H1 (cell line): ENCODE measurements around the gene RPS6KA4. TPM values are rescaled to one million over a fixed set of nuclear protein-coding genes. Genes with fewer than 3 reads are reported as not detected.

ENCODE experiments used
- CTCF ChIA-PET: fragments of 300-600 bp; sonication (Branson Sonifier 250); formaldehyde crosslinking; loops from one replicate; lab custom pipeline; 2021; ENCODE audit not compliant: partially characterized antibody; lab: Charles Lee
- POLR2A ChIA-PET: fragments of 300-600 bp; sonication (Branson Sonifier 250); formaldehyde crosslinking; loops from one replicate; lab custom pipeline; 2021; ENCODE audit warnings: inconsistent platforms; ENCODE audit not compliant: partially characterized antibody; lab: Charles Lee
- DNase-seq, 2 experiments: peaks; one replicate each; pipeline versions ENCODE4 v3.0.0 to v3.0.0-alpha.2; 2010 to 2022; ENCODE audit warnings: low spot score in 2 of 2, low read depth in 1 of 2, mixed read lengths in 1 of 2
- FAIRE-seq: peaks from 2 replicates; lab custom pipeline; 2011; peaks lifted over from hg19 to GRCh38; lab: Jason Lieb, UNC
- H2AFZ ChIP-seq: 2 replicates; pipeline ENCODE4 v1.8.1; 2012; ENCODE audit warnings: low read length, inconsistent platforms
- H2AK5ac ChIP-seq: 2 replicates; pipeline ENCODE4 v1.6.1; 2013; ENCODE audit warnings: low read depth, low read length
- H2BK120ac ChIP-seq: replicated peaks from 2 replicates; pipeline ENCODE3; 2013; ENCODE audit warnings: low read depth, low read length, inconsistent platforms
- H2BK12ac ChIP-seq: 2 replicates; pipeline ENCODE4 v1.6.1; 2013; ENCODE audit warnings: low read depth, low read length
- H2BK15ac ChIP-seq: 2 replicates; pipeline ENCODE4 v1.6.1; 2013; ENCODE audit warnings: low read length
- H2BK20ac ChIP-seq: 2 replicates; pipeline ENCODE4 v1.6.1; 2013; ENCODE audit warnings: low read length
- H2BK5ac ChIP-seq: 2 replicates; pipeline ENCODE4 v1.6.1; 2013; ENCODE audit warnings: low read depth, low read length
- H3K14ac ChIP-seq: 2 replicates; pipeline ENCODE4 v1.6.1; 2013; ENCODE audit warnings: inconsistent platforms; ENCODE audit not compliant: insufficient read length
- H3K18ac ChIP-seq: 2 replicates; pipeline ENCODE4 v1.6.1; 2013; ENCODE audit warnings: low read length; ENCODE audit errors: extremely low read depth
- H3K23ac ChIP-seq: 2 replicates; pipeline ENCODE4 v1.6.1; 2013; ENCODE audit warnings: inconsistent platforms; ENCODE audit not compliant: insufficient read length
- H3K23me2 ChIP-seq: 2 replicates; pipeline ENCODE4 v1.6.1; 2013; ENCODE audit warnings: low read depth, low read length
- H3K27ac ChIP-seq: 2 replicates; pipeline ENCODE4 v1.6.1; 2011; ENCODE audit warnings: low read depth, low read length, inconsistent platforms
- H3K27me3 ChIP-seq, 4 experiments: replicated peaks in 1 of 4; 1 replicate in 1 of 4; 2 replicates in 3 of 4; pipeline versions ENCODE4 v1.6.1 to v1.8.1; 2011 to 2013; ENCODE audit warnings: low read length in 3 of 4, mild to moderate bottlenecking in 3 of 4, inconsistent platforms in 2 of 4, mixed read lengths in 2 of 4, moderate library complexity in 1 of 4; ENCODE audit not compliant: control insufficient read depth in 3 of 4, insufficient read depth in 3 of 4; ENCODE audit errors: extremely low read depth in 1 of 4
- H3K36me3 ChIP-seq, 4 experiments: 2 replicates each; pipeline versions ENCODE4 v1.6.1 to v1.8.1; 2011 to 2013; ENCODE audit warnings: mild to moderate bottlenecking in 4 of 4, low read length in 3 of 4, moderate library complexity in 2 of 4, control low read depth in 1 of 4, inconsistent platforms in 1 of 4; ENCODE audit not compliant: insufficient read depth in 4 of 4, control insufficient read depth in 2 of 4
- H3K4ac ChIP-seq: replicated peaks from 2 replicates; pipeline ENCODE3; 2013; ENCODE audit warnings: low read length, low read depth, mixed read lengths, inconsistent platforms; ENCODE audit not compliant: insufficient read length
- H3K4me1 ChIP-seq, 4 experiments: replicated peaks in 1 of 4; 1 replicate in 1 of 4; 2 replicates in 3 of 4; pipeline versions ENCODE4 v1.6.1 to v1.8.1; 2011 to 2013; ENCODE audit warnings: low read length in 3 of 4, inconsistent platforms in 2 of 4, mixed read lengths in 1 of 4; ENCODE audit not compliant: insufficient read depth in 4 of 4, control insufficient read depth in 3 of 4
- H3K4me2 ChIP-seq, 2 experiments: 2 replicates each; pipeline versions ENCODE4 v1.6.1 to v1.8.1; 2011 to 2013; ENCODE audit warnings: low read depth in 2 of 2, low read length in 2 of 2, control low read depth in 1 of 2, inconsistent platforms in 1 of 2, mild to moderate bottlenecking in 1 of 2; ENCODE audit not compliant: insufficient read depth in 1 of 2
- H3K4me3 ChIP-seq, 4 experiments: fragments of 200-600, 300-600 bp in 1 of 4; sonication (generic), shearing (Covaris generic), sonication (Bioruptor Twin) in 1 of 4; 2 replicates each; pipeline versions ENCODE4 v1.5.1 to v1.8.1; 2011 to 2016; ENCODE audit warnings: low read length in 4 of 4, low read depth in 3 of 4, control low read depth in 2 of 4, inconsistent platforms in 2 of 4, mild to moderate bottlenecking in 2 of 4, mixed read lengths in 1 of 4, moderate library complexity in 1 of 4; ENCODE audit not compliant: insufficient read depth in 2 of 4; ENCODE audit errors: extremely low read depth in 1 of 4
- H3K56ac ChIP-seq: replicated peaks from 2 replicates; pipeline ENCODE3; 2013; ENCODE audit warnings: low read depth, mild to moderate bottlenecking, mixed read lengths, low read length, inconsistent platforms; ENCODE audit not compliant: insufficient read length
- H3K79me1 ChIP-seq: 2 replicates; pipeline ENCODE4 v1.6.1; 2013; ENCODE audit warnings: low read depth, low read length, control low read depth
- H3K79me2 ChIP-seq, 2 experiments: 2 replicates each; pipeline versions ENCODE4 v1.6.1 to v1.8.1; 2012 to 2013; ENCODE audit warnings: low read length in 2 of 2, mild to moderate bottlenecking in 2 of 2, inconsistent platforms in 1 of 2; ENCODE audit not compliant: insufficient read depth in 2 of 2, control insufficient read depth in 1 of 2
- H3K9ac ChIP-seq, 4 experiments: replicated peaks in 1 of 4; 1 replicate in 1 of 4; 2 replicates in 3 of 4; pipeline versions ENCODE4 v1.6.1 to v1.8.1; 2011 to 2013; ENCODE audit warnings: low read depth in 3 of 4, low read length in 3 of 4, control low read depth in 2 of 4, mild to moderate bottlenecking in 2 of 4, moderate library complexity in 2 of 4, inconsistent platforms in 1 of 4; ENCODE audit errors: extremely low read depth in 1 of 4
- H3K9me3 ChIP-seq, 2 experiments: 2 replicates each; pipeline versions ENCODE4 v1.6.1 to v1.8.1; 2012 to 2013; ENCODE audit warnings: mild to moderate bottlenecking in 2 of 2, moderate library complexity in 2 of 2, control low read depth in 1 of 2, inconsistent platforms in 1 of 2, low read depth in 1 of 2, low read length in 1 of 2, mixed read lengths in 1 of 2; ENCODE audit not compliant: insufficient read depth in 2 of 2
- H4K20me1 ChIP-seq, 2 experiments: replicated peaks in 1 of 2; 2 replicates each; pipeline versions ENCODE3 to v1.8.1; 2011 to 2013; ENCODE audit warnings: inconsistent platforms in 2 of 2, low read length in 2 of 2, mild to moderate bottlenecking in 1 of 2; ENCODE audit not compliant: insufficient read depth in 2 of 2, control insufficient read depth in 1 of 2
- H4K5ac ChIP-seq: 2 replicates; pipeline ENCODE4 v1.6.1; 2013; ENCODE audit warnings: low read length, low read depth, mixed read lengths, inconsistent platforms; ENCODE audit not compliant: insufficient read length
- H4K8ac ChIP-seq: 2 replicates; pipeline ENCODE4 v1.8.0; 2013; ENCODE audit warnings: mild to moderate bottlenecking, moderate library complexity, low read length, inconsistent platforms; ENCODE audit not compliant: insufficient read depth; ENCODE audit errors: extremely low read depth
- H4K91ac ChIP-seq: replicated peaks from 2 replicates; pipeline ENCODE3; 2013; ENCODE audit warnings: low read length, mixed read lengths, inconsistent platforms; ENCODE audit not compliant: insufficient read length
- KDM5A ChIP-seq: fragments of 200-600 bp; IDR thresholded peaks from 2 replicates; pipeline ENCODE4 v1.7.1; 2012; ENCODE audit warnings: mild to moderate bottlenecking, low read length, inconsistent platforms, mixed read lengths
- WGBS, 2 experiments: shearing (Covaris generic) in 1 of 2; methylation state at CpG; one replicate each; pipeline versions ENCODE4 v1.1.6 to v1.1.7; 2013 to 2015; ENCODE audit warnings: low lambda C conversion rate in 2 of 2, mixed read lengths in 2 of 2, inconsistent platforms in 1 of 2, low coverage in 1 of 2, missing lambda C conversion rate in 1 of 2; ENCODE audit not compliant: insufficient replicate concordance in 2 of 2, insufficient coverage in 1 of 2, insufficient read length in 1 of 2; ENCODE audit errors: extremely low coverage in 1 of 2, missing lambda C conversion rate in 1 of 2; 5-methylcytosine and 5-hydroxymethylcytosine counted together
- polyA plus RNA-seq, 7 experiments: library from polyadenylated mRNA; depleted of rRNA in 3 of 7; stranded (reverse) in 5 of 7; unstranded in 2 of 7; fragments of >200 nt in 5 of 7; fragments of 200-250 nt in 2 of 7; gene quantifications; 1 replicate in 5 of 7; 2 replicates in 1 of 7; 4 replicates in 1 of 7; pipeline versions ENCODE4 v1.2.1 to v1.2.3, GENCODE V29; 2011 to 2013; ENCODE audit warnings: missing spikeins in 2 of 7, mixed read lengths in 2 of 7
- total RNA-seq: library from RNA; stranded (reverse); fragmentation: NEBNext Ultra II Directional; extraction: Animal tissue kit (Norgen Biotek cat#: 25700); gene quantifications from 2 replicates; pipeline ENCODE4 v1.2.1, GENCODE V29; 2021
- TF ChIP-seq, protein P1 (sequence below), 3 experiments: IDR thresholded peaks; 1 replicate in 2 of 3; 2 replicates in 1 of 3; pipeline versions ENCODE4 v1.5.1 to v1.6.1; 2011; ENCODE audit warnings: low read length in 3 of 3, mild to moderate bottlenecking in 3 of 3, inconsistent platforms in 2 of 3, low read depth in 1 of 3, moderate library complexity in 1 of 3; ENCODE audit not compliant: insufficient read depth in 1 of 3; ENCODE audit errors: control extremely low read depth in 1 of 3

Gene RPS6KA4
- total and polyA plus RNA-seq, 2 of the 8 experiments (the other 6 are each of a cell fraction or from before 2014, with no cell fraction given), result 8.2 to 12.6 TPM

DNA sequence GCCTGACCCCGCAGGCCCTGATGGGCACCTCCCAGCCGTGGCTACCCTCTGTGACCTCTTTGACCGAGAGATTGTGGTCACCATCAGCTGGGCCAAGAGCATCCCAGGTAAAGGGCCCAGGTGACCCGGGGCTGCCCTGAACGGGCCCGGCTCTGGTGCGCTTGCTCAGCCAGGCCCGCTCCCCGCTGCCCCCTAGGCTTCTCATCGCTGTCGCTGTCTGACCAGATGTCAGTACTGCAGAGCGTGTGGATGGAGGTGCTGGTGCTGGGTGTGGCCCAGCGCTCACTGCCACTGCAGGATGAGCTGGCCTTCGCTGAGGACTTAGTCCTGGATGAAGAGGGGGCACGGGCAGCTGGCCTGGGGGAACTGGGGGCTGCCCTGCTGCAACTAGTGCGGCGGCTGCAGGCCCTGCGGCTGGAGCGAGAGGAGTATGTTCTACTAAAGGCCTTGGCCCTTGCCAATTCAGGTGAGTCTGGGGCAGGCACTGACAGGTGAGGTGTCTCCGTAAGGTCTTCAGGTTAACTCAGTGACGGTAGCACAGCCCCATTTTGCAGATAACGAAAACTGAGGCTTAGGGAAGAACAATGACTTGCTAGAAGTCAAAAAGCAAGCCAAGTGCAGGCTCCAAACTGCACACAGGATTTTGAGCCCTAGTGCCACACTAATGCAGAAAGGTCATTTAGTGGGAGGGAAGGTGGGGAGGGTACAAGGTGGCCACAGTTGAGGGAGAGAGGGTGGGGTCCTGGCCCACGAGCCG, 44.0 kb upstream of the RPS6KA4 start:
- no peak for FAIRE-seq
- Histone ChIP-seq H4K20me1 (peaks cover 0 to 3% of the 10 kb centered on the region in 2 experiments), H2BK5ac (no peak overlapping the region), H3K4me3 (no peak overlapping the region), H3K79me1 (peaks cover 9% of the 10 kb centered on the region; the same call in 1 of the 2 replicates), H3K23me2 (peaks cover 5% of the 10 kb centered on the region; the same call in 1 of the 2 replicates), H2AK5ac (no peak overlapping the region), H3K27me3 (no peaks in the 10 kb centered on the region), H2BK20ac (no peak overlapping the region), H3K9me3 (no peaks in the 10 kb centered on the region), H3K18ac (no peak overlapping the region), H3K36me3 (peaks cover 0 to 16% (median 10%) of the 10 kb centered on the region in 4 experiments; a peak in 7 of 8 replicates), H3K14ac (no peak overlapping the region), H3K4ac (no peak overlapping the region), H2BK12ac (no peak overlapping the region), H2AFZ (no peak overlapping the region), H4K91ac (no peak overlapping the region), H3K79me2 (peaks cover 0 to 22% of the 10 kb centered on the region in 2 experiments; a peak in 2 of 4 replicates), H3K56ac (no peak overlapping the region), H3K27ac (no peak overlapping the region), H3K4me2 (no peak overlapping the region), H2BK120ac (no peak overlapping the region), H4K5ac (no peak overlapping the region), H3K4me1 (peaks cover 0 to 5% (median 3%) of the 10 kb centered on the region in 4 experiments; a peak in 5 of 7 replicates), H3K9ac (no peak overlapping the region), H4K8ac (0 out of 2 replicates have a peak overlapping the region, but pooled peaks have one; percentile 8), H2BK15ac (no peak overlapping the region), H3K23ac (no peak overlapping the region)
- CTCF ChIA-PET, result interaction anchor here (0.5 to 20.8 kb wide), 7 partner anchors 11 to 1132 kb away, joined by 3 to 614 read pairs (median 3); partner anchors contain the start of genes CATSPERZ and CCDC88B
- POLR2A ChIA-PET, result interaction anchor here (0.7 to 6.6 kb wide), 7 partner anchors 7 to 68 kb away, joined by 3 to 61 read pairs (median 3); partner anchors contain the start of gene ESRRA
- WGBS, 2 experiments, result 95% methylated on average over 23 of the region's 24 CpGs; no CpG with 5 or more reads in 1 of the 2 experiments
- TF ChIP-seq, protein P1, sequence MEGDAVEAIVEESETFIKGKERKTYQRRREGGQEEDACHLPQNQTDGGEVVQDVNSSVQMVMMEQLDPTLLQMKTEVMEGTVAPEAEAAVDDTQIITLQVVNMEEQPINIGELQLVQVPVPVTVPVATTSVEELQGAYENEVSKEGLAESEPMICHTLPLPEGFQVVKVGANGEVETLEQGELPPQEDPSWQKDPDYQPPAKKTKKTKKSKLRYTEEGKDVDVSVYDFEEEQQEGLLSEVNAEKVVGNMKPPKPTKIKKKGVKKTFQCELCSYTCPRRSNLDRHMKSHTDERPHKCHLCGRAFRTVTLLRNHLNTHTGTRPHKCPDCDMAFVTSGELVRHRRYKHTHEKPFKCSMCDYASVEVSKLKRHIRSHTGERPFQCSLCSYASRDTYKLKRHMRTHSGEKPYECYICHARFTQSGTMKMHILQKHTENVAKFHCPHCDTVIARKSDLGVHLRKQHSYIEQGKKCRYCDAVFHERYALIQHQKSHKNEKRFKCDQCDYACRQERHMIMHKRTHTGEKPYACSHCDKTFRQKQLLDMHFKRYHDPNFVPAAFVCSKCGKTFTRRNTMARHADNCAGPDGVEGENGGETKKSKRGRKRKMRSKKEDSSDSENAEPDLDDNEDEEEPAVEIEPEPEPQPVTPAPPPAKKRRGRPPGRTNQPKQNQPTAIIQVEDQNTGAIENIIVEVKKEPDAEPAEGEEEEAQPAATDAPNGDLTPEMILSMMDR (IDR thresholded peaks at IDR 0.05; ENCODE audit: control extremely low read depth in 1 of 3, insufficient read depth in 1 of 3, low read depth in 1 of 3, low read length in 3 of 3), result peak in 1 of 3 experiments; percentile 27; a peak in 1 of 4 replicates
- TF ChIP-seq KDM5A, result no peak
- DNase-seq, result no peak
